ENCODE measurements around the gene SCAF1. TPM values are rescaled to one million over a fixed set of nuclear protein-coding genes. Genes with fewer than 3 reads are reported as not detected.

The SCAF1 gene
- polyA plus RNA-seq, 3 donors, result 12.7 to 23.5 (median 17.4) TPM

- 3 to 15% (median 4%) methylated on average over 16 to 31 of the region's 31 CpGs for WGBS, 3 donors
- H3K27ac ChIP-seq (ENCODE audit: low read depth, low read length), result no peak overlapping the region
Measured at GRCh38 chr19:49639401-49640112, 2.5 kb upstream of the SCAF1 start.

- 0 to 1% (median 1%) methylated on average over 51 of the region's 51 CpGs for WGBS, 3 donors
Measured at GRCh38 chr19:49640113-49640898, 1.7 kb upstream of the SCAF1 start, which contains the start of gene RRAS. Gene RRAS (minus strand): TSS chr19:49640143. CDS start chr19:49640098, 45 bp downstream.

GRCh38 chr19:49642492-49643035, 555 bp downstream of the SCAF1 start:
- 5 to 11% (median 11%) methylated on average over 5 of the region's 5 CpGs for WGBS, 3 donors
- peak overlapping the region; percentile 8 for H3K27ac ChIP-seq (ENCODE audit: low read depth, low read length)

More at GRCh38 chr19:49640113-49640898, 1.7 kb upstream of the SCAF1 start, which contains the start of gene RRAS:
- H3K27ac ChIP-seq (ENCODE audit: low read depth, low read length), result peak within 1 kb of the TSS; percentile 100

- 71 to 82% (median 76%) methylated on average over 2 of the region's 2 CpGs for whole genome bisulfite sequencing, 3 donors
- H3K27ac ChIP-seq (ENCODE audit: low read depth, low read length), result no peak overlapping the region
Measured at GRCh38 chr19:49643466-49643865, 1.5 kb downstream of the SCAF1 start.

GRCh38 chr19:49645592-49645991, 3.6 kb downstream of the SCAF1 start:
- no peak overlapping the region for H3K27ac ChIP-seq (ENCODE audit: low read depth, low read length)
- WGBS, 3 donors, result 88 to 94% (median 92%) methylated on average over 11 of the region's 11 CpGs

- 91 to 92% (median 92%) methylated on average over 13 of the region's 13 CpGs for WGBS, 3 donors
- no peak overlapping the region for H3K27ac ChIP-seq (ENCODE audit: low read depth, low read length)
Measured at GRCh38 chr19:49645995-49646394, 4.0 kb downstream of the SCAF1 start.

GRCh38 chr19:49646586-49646985, 4.6 kb downstream of the SCAF1 start:
- H3K27ac ChIP-seq (ENCODE audit: low read depth, low read length), result no peak overlapping the region
- 88 to 94% (median 91%) methylated on average over 17 of the region's 17 CpGs for WGBS, 3 donors

GRCh38 chr19:49651029-49651819, 9.2 kb downstream of the SCAF1 start:
- 94 to 96% (median 95%) methylated on average over 51 to 72 of the region's 72 CpGs for WGBS, 3 donors

GRCh38 chr19:49651820-49652550, 10.0 kb downstream of the SCAF1 start:
- WGBS, 3 donors, result 96 to 97% (median 97%) methylated on average over 78 to 110 of the region's 110 CpGs
- H3K27ac ChIP-seq (ENCODE audit: low read depth, low read length), result no peak overlapping the region

More at GRCh38 chr19:49651029-49651819, 9.2 kb downstream of the SCAF1 start:
- no peak overlapping the region for H3K27ac ChIP-seq (ENCODE audit: low read depth, low read length)

- 92 to 95% (median 93%) methylated on average over 55 to 58 of the region's 58 CpGs for WGBS, 3 donors
- no peak overlapping the region for H3K27ac ChIP-seq (ENCODE audit: low read depth, low read length)
Measured at GRCh38 chr19:49652551-49653465, 10.8 kb downstream of the SCAF1 start.

GRCh38 chr19:49653466-49653806, 11.4 kb downstream of the SCAF1 start:
- 80 to 96% (median 85%) methylated on average over 11 to 13 of the region's 13 CpGs for WGBS, 3 donors
- no peak overlapping the region for H3K27ac ChIP-seq (ENCODE audit: low read depth, low read length)

GRCh38 chr19:49654581-49654980, 12.6 kb downstream of the SCAF1 start:
- H3K27ac ChIP-seq (ENCODE audit: low read depth, low read length), result peak overlapping the region; percentile 9
- 87 to 88% (median 87%) methylated on average over 10 of the region's 10 CpGs for WGBS, 3 donors

GRCh38 chr19:49655570-49656455, 13.8 kb downstream of the SCAF1 start:
- H3K27ac ChIP-seq (ENCODE audit: low read depth, low read length), result no peak overlapping the region
- 87 to 92% (median 90%) methylated on average over 23 of the region's 23 CpGs for WGBS, 3 donors

GRCh38 chr19:49656456-49657109, 14.6 kb downstream of the SCAF1 start:
- no peak overlapping the region for H3K27ac ChIP-seq (ENCODE audit: low read depth, low read length)
- 89 to 93% (median 91%) methylated on average over 17 of the region's 17 CpGs for WGBS, 3 donors

- no peak overlapping the region for H3K27ac ChIP-seq (ENCODE audit: low read depth, low read length)
- 86 to 92% (median 92%) methylated on average over 22 of the region's 22 CpGs for WGBS, 3 donors
Measured at GRCh38 chr19:49657493-49658138, 15.6 kb downstream of the SCAF1 start.
